Measurements from ENCODE around the gene TCERG1L.

Gene TCERG1L

GRCh38 chr10:131135716-131136115, 175.8 kb downstream of the TCERG1L start:
- no peak for DNase-seq (ENCODE audit: low spot score)
- TF ChIP-seq CTCF (IDR thresholded peaks at IDR 0.05; ENCODE audit: borderline replicate concordance, control extremely low read depth, extremely low read depth, insufficient read depth, missing control alignments): no peak
- in situ Hi-C loops (cut with MboI; ENCODE audit: low sequenced_read_pairs, unreplicated experiment): no loop called here

- DNase-seq (ENCODE audit: low spot score): no peak
- in situ Hi-C loops (cut with MboI; ENCODE audit: low sequenced_read_pairs, unreplicated experiment): no loop called here
- TF ChIP-seq CTCF (IDR thresholded peaks at IDR 0.05; ENCODE audit: borderline replicate concordance, control extremely low read depth, extremely low read depth, insufficient read depth, missing control alignments): no peak
These were observed 176.9 kb downstream of the TCERG1L start for GRCh38 chr10:131134651-131135050.

- TF ChIP-seq CTCF (IDR thresholded peaks at IDR 0.05; ENCODE audit: borderline replicate concordance, control extremely low read depth, extremely low read depth, insufficient read depth, missing control alignments): no peak
- in situ Hi-C loops (cut with MboI; ENCODE audit: low sequenced_read_pairs, unreplicated experiment): no loop called here
- no peak for DNase-seq (ENCODE audit: low spot score)
These were observed 177.4 kb downstream of the TCERG1L start for GRCh38 chr10:131134001-131134576.

GRCh38 chr10:131132681-131133080, 178.8 kb downstream of the TCERG1L start:
- in situ Hi-C loops (cut with MboI; ENCODE audit: low sequenced_read_pairs, unreplicated experiment): no loop called here
- no peak for TF ChIP-seq CTCF (IDR thresholded peaks at IDR 0.05; ENCODE audit: borderline replicate concordance, control extremely low read depth, extremely low read depth, insufficient read depth, missing control alignments)
- DNase-seq (ENCODE audit: low spot score): no peak

GRCh38 chr10:131131726-131132591, 179.6 kb downstream of the TCERG1L start:
- DNase-seq (ENCODE audit: low spot score): no peak
- no peak for TF ChIP-seq CTCF (IDR thresholded peaks at IDR 0.05; ENCODE audit: borderline replicate concordance, control extremely low read depth, extremely low read depth, insufficient read depth, missing control alignments)
- in situ Hi-C loops (cut with MboI; ENCODE audit: low sequenced_read_pairs, unreplicated experiment): no loop called here

- in situ Hi-C loops (cut with MboI; ENCODE audit: low sequenced_read_pairs, unreplicated experiment): no loop called here
- no peak for TF ChIP-seq CTCF (IDR thresholded peaks at IDR 0.05; ENCODE audit: borderline replicate concordance, control extremely low read depth, extremely low read depth, insufficient read depth, missing control alignments)
- no peak for DNase-seq (ENCODE audit: low spot score)
These were observed 181.5 kb downstream of the TCERG1L start for GRCh38 chr10:131130025-131130424.

Data from GM13976 (cell line).